ENCODE results near the gene KRT33B.
"Not testable (repeated sequence)": the region's sequence is repeated elsewhere in the genome, so short reads cannot be mapped to it uniquely, and the experiment has no call there.

The KRT33B gene

GRCh38 chr17:41393294-41393693 is 23.7 kb upstream of the KRT33B start:
- DNase-seq: no peak

GRCh38 chr17:41392278-41392677 is 22.7 kb upstream of the KRT33B start:
- DNase-seq: no peak

GRCh38 chr17:41391535-41391934 is 21.9 kb upstream of the KRT33B start:
- no peak for DNase-seq

GRCh38 chr17:41390411-41390938 is 20.9 kb upstream of the KRT33B start:
- no peak for DNase-seq

- DNase-seq: no peak
Observed at GRCh38 chr17:41387670-41388069, 18.1 kb upstream of the KRT33B start.

GRCh38 chr17:41386227-41386626 is 16.6 kb upstream of the KRT33B start:
- DNase-seq: no peak

GRCh38 chr17:41383690-41384089 is 14.1 kb upstream of the KRT33B start:
- no peak for DNase-seq

- DNase-seq: peak; percentile 61
Observed at GRCh38 chr17:41382394-41382793, 12.8 kb upstream of the KRT33B start.

GRCh38 chr17:41381943-41382342 is 12.3 kb upstream of the KRT33B start, which contains the start of gene KRT34:
Gene KRT34, minus strand, starts transcription at chr17:41382306. Its CDS starts 60 bp downstream, at chr17:41382246.
- not testable (repeated sequence) for DNase-seq

GRCh38 chr17:41380091-41380490 is 10.5 kb upstream of the KRT33B start:
- DNase-seq: peak; percentile 91

GRCh38 chr17:41377546-41377945 is 7.9 kb upstream of the KRT33B start:
- peak; percentile 30 for DNase-seq

- no peak for DNase-seq
Observed at GRCh38 chr17:41369023-41369422, 590 bp downstream of the KRT33B start.

- peak; percentile 70 for DNase-seq
Observed at GRCh38 chr17:41367426-41368075, 2.1 kb downstream of the KRT33B start.

- DNase-seq: no peak
Observed at GRCh38 chr17:41366070-41366469, 3.5 kb downstream of the KRT33B start.

- DNase-seq: no peak
Observed at GRCh38 chr17:41363881-41364280, 5.7 kb downstream of the KRT33B start.

- peak; percentile 77 for DNase-seq
Observed at GRCh38 chr17:41360296-41360995, 9.2 kb downstream of the KRT33B start.

GRCh38 chr17:41354536-41354935 is 15.1 kb downstream of the KRT33B start:
- DNase-seq: no peak

GRCh38 chr17:41352597-41353366 is 16.8 kb downstream of the KRT33B start:
- DNase-seq: no peak

GRCh38 chr17:41351177-41351576 is 18.4 kb downstream of the KRT33B start:
- DNase-seq: no peak

GRCh38 chr17:41350381-41350878 is 19.2 kb downstream of the KRT33B start, which contains the start of gene KRT33A:
Gene KRT33A, minus strand, starts transcription at chr17:41350828. Its CDS starts 61 bp downstream, at chr17:41350767.
- DNase-seq: not testable (repeated sequence)

GRCh38 chr17:41347869-41348760 is 21.5 kb downstream of the KRT33B start:
- DNase-seq: no peak

- not testable (repeated sequence) for DNase-seq
Observed at GRCh38 chr17:41346421-41346820, 23.2 kb downstream of the KRT33B start.

Data from fibroblast of skin of right quadriceps (primary cell).